ENCODE results near the gene TAC3. TPM values are rescaled to one million over a fixed set of nuclear protein-coding genes. Genes with fewer than 3 reads are reported as not detected.

TAC3 gene
- total and polyA plus RNA-seq, 2 donors (not counting 3 experiments of a cell fraction or from before 2014, with no cell fraction given): not detected

GRCh38 chr12:57027805-57028153, 11.4 kb upstream of the TAC3 start:
- no TSS peak for BruUV-seq (replicated peaks)

More at GRCh38 chr12:57027805-57028153, 11.4 kb upstream of the TAC3 start:
- no peak overlapping the region for H3K27ac ChIP-seq (ENCODE audit: insufficient read depth, low read depth, low read length)
- H3K9me1 ChIP-seq (replicated peaks; ENCODE audit: control insufficient read depth, extremely low read depth, insufficient read depth, low read length): no peaks in the 10 kb centered on the region
- H3K4me1 ChIP-seq (ENCODE audit: control insufficient read depth, extremely low read depth, insufficient read depth, low read length): no peaks in the 10 kb centered on the region
- no peaks in the 10 kb centered on the region for H3K79me2 ChIP-seq (ENCODE audit: control insufficient read depth, insufficient read depth, low read length)
- H3K4me2 ChIP-seq (ENCODE audit: insufficient read depth, low read length): no peak overlapping the region
- no peak overlapping the region for H3K4me3 ChIP-seq (replicated peaks in 1 of 3; ENCODE audit: insufficient read depth in 1 of 3, low read depth in 1 of 3, low read length in 3 of 3)
- DNase-seq (ENCODE audit: low read depth, low spot score) (no peak), FAIRE-seq (no peak)
- no peak overlapping the region for H2AFZ ChIP-seq (ENCODE audit: low read depth, low read length)
- no peaks in the 10 kb centered on the region for H4K20me1 ChIP-seq (replicated peaks; ENCODE audit: control insufficient read depth, extremely low read depth, insufficient read depth, low read length)
- POLR2A ChIA-PET: no interaction called here
- H3K9ac ChIP-seq (replicated peaks; ENCODE audit: extremely low read depth, insufficient read depth, low read length): no peak overlapping the region
- TF ChIP-seq CTCF (IDR thresholded peaks at IDR 0.05; ENCODE audit: extremely low read depth in 1 of 2, insufficient read depth in 1 of 2, low read depth in 1 of 2, low read length in 2 of 2) (no peak), EZH2 (IDR thresholded peaks at IDR 0.05; ENCODE audit: borderline replicate concordance, low read depth, low read length, severe bottlenecking) (no peak)
- intact Hi-C loops (cut with micrococcal nuclease) (no loop called here), dilution Hi-C loops (cut with MboI; ENCODE audit: extremely low pct_ligation_motif_present, low sequenced_read_pairs) (no loop called here)
- CTCF ChIA-PET: interaction anchor here (1.0 to 2.0 kb wide), 4 partner anchors 9 to 96 kb away, joined by 3 to 5 read pairs (median 4); partner anchors contain the start of gene TAC3
- peaks cover 14 to 17% of the 10 kb centered on the region in 2 experiments for H3K27me3 ChIP-seq (ENCODE audit: control insufficient read depth in 2 of 2, insufficient read depth in 2 of 2, low read length in 2 of 2)
- H3K36me3 ChIP-seq (ENCODE audit: control insufficient read depth in 2 of 2, extremely low read depth in 1 of 2, insufficient read depth in 2 of 2, low read length in 2 of 2): no peaks in the 10 kb centered on the region
- no peaks in the 10 kb centered on the region for H3K9me3 ChIP-seq (replicated peaks; ENCODE audit: control insufficient read depth, insufficient read depth, low read length)

All from endothelial cell of umbilical vein (primary cell).